Keratinocyte (primary cell): ENCODE data around the gene FCGR3B.
"Not testable (repeated sequence)": the region's sequence is repeated elsewhere in the genome, so short reads cannot be mapped to it uniquely, and the experiment has no call there.

Source experiments
- CTCF ChIP-seq, 3 experiments: IDR thresholded peaks in 1 of 3; conservative IDR thresholded peaks in 1 of 3; optimal IDR thresholded peaks in 1 of 3; 2 replicates in 2 of 3; 3 replicates in 1 of 3; pipeline versions ENCODE3 to v1.5.1; 2011; ENCODE audit warnings: low read length in 3 of 3, mild to moderate bottlenecking in 3 of 3, moderate library complexity in 2 of 3, control low read depth in 1 of 3, inconsistent platforms in 1 of 3; ENCODE audit not compliant: insufficient read depth in 2 of 3; ENCODE audit errors: extremely low read depth in 1 of 3
- EZH2 ChIP-seq: IDR thresholded peaks from one replicate; pipeline ENCODE4 v1.6.1; 2012; ENCODE audit warnings: inconsistent platforms, mild to moderate bottlenecking, low read length, moderate library complexity

GRCh38 chr1:161582882-161583281 lies 48.1 kb downstream of the FCGR3B start:
- not testable (repeated sequence) for TF ChIP-seq CTCF (optimal IDR thresholded peaks at IDR 0.05 in 1 of 3, IDR thresholded peaks at IDR 0.05 in 1 of 3, conservative IDR thresholded peaks at IDR 0.05 in 1 of 3; ENCODE audit: extremely low read depth in 1 of 3, insufficient read depth in 2 of 3, low read length in 3 of 3); EZH2
